ENCODE measurements around the gene INPP4B.
"Not testable (repeated sequence)": the region's sequence is repeated elsewhere in the genome, so short reads cannot be mapped to it uniquely, and the experiment has no call there.

Gene INPP4B

GRCh38 chr4:142066562-142066961 lies 779.5 kb downstream of the INPP4B start:
- H3K4me3 ChIP-seq (ENCODE audit: low read depth in 1 of 5, low read length in 5 of 5); H3K9me3 ChIP-seq (ENCODE audit: control insufficient read depth in 5 of 5, low read length in 5 of 5); H3K27me3 ChIP-seq (ENCODE audit: control insufficient read depth in 5 of 5, insufficient read depth in 4 of 5, low read length in 5 of 5); H3K27ac ChIP-seq (ENCODE audit: low read depth, low read length); H3K36me3 ChIP-seq (ENCODE audit: control insufficient read depth in 5 of 5, insufficient read depth in 5 of 5, low read length in 5 of 5); H3K9ac ChIP-seq (ENCODE audit: low read length in 5 of 5); H3K4me1 ChIP-seq (ENCODE audit: control insufficient read depth in 5 of 5, insufficient read depth in 5 of 5, low read length in 5 of 5): not testable (repeated sequence)

DNA sequence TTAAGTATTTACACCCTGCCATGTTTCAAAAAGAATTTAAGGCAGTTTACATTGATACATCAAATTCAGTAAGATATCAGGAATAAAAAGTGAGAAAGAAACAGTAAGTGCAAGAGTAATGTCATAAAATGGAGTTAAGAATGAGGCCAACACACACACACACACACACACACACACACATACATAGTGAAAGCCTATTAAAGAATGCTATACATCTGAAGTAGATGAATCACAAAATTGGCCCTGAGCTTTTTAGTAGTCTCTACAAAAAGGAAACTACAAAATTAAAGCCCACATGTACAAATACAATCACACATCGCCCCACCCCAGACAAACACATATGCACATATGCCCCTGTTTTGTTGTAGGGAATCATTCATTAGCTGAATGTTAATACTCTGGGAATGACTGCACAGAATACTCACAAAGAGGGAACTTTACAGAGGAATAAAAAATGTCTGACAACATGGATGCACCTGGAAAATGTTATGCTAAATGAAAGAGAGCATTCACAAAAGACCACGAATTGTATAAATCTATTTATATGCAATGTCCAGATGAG lies 780.9 kb downstream of the INPP4B start:
- peaks cover 0 to 9% (median 0%) of the 10 kb centered on the region in 5 donors for H3K4me1 ChIP-seq (ENCODE audit: control insufficient read depth in 5 of 5, insufficient read depth in 5 of 5, low read length in 5 of 5)
- no peaks in the 10 kb centered on the region for H3K27me3 ChIP-seq (ENCODE audit: control insufficient read depth in 5 of 5, insufficient read depth in 4 of 5, low read length in 5 of 5)
- H3K27ac ChIP-seq (ENCODE audit: low read depth, low read length) = no peak overlapping the region
- H3K36me3 ChIP-seq (ENCODE audit: control insufficient read depth in 5 of 5, insufficient read depth in 5 of 5, low read length in 5 of 5) = no peaks in the 10 kb centered on the region
- peaks cover 0 to 5% (median 5%) of the 10 kb centered on the region in 5 donors for H3K9me3 ChIP-seq (ENCODE audit: control insufficient read depth in 5 of 5, low read length in 5 of 5)
- no peak overlapping the region for H3K9ac ChIP-seq (ENCODE audit: low read length in 5 of 5)
- H3K4me3 ChIP-seq (ENCODE audit: low read depth in 1 of 5, low read length in 5 of 5) = no peak overlapping the region

GRCh38 chr4:142064181-142064580 lies 781.9 kb downstream of the INPP4B start:
- Histone ChIP-seq H3K27ac (ENCODE audit: low read depth, low read length) (no peak overlapping the region), H3K27me3 (ENCODE audit: control insufficient read depth in 5 of 5, insufficient read depth in 4 of 5, low read length in 5 of 5) (no peaks in the 10 kb centered on the region), H3K36me3 (ENCODE audit: control insufficient read depth in 5 of 5, insufficient read depth in 5 of 5, low read length in 5 of 5) (no peaks in the 10 kb centered on the region), H3K4me3 (ENCODE audit: low read depth in 1 of 5, low read length in 5 of 5) (no peak overlapping the region), H3K4me1 (ENCODE audit: control insufficient read depth in 5 of 5, insufficient read depth in 5 of 5, low read length in 5 of 5) (peaks cover 0 to 9% (median 0%) of the 10 kb centered on the region in 5 donors), H3K9ac (ENCODE audit: low read length in 5 of 5) (no peak overlapping the region), H3K9me3 (ENCODE audit: control insufficient read depth in 5 of 5, low read length in 5 of 5) (peaks cover 0 to 5% (median 5%) of the 10 kb centered on the region in 5 donors)

- H3K9ac ChIP-seq (ENCODE audit: low read length in 5 of 5) = no peak overlapping the region
- H3K4me3 ChIP-seq (ENCODE audit: low read depth in 1 of 5, low read length in 5 of 5) = no peak overlapping the region
- H3K36me3 ChIP-seq (ENCODE audit: control insufficient read depth in 5 of 5, insufficient read depth in 5 of 5, low read length in 5 of 5) = no peaks in the 10 kb centered on the region
- H3K27me3 ChIP-seq (ENCODE audit: control insufficient read depth in 5 of 5, insufficient read depth in 4 of 5, low read length in 5 of 5) = no peaks in the 10 kb centered on the region
- no peaks in the 10 kb centered on the region for H3K4me1 ChIP-seq (ENCODE audit: control insufficient read depth in 5 of 5, insufficient read depth in 5 of 5, low read length in 5 of 5)
- H3K27ac ChIP-seq (ENCODE audit: low read depth, low read length) = no peak overlapping the region
- no peaks in the 10 kb centered on the region for H3K9me3 ChIP-seq (ENCODE audit: control insufficient read depth in 5 of 5, low read length in 5 of 5)
Observed at GRCh38 chr4:142045996-142046395, 800.1 kb downstream of the INPP4B start.

DNA sequence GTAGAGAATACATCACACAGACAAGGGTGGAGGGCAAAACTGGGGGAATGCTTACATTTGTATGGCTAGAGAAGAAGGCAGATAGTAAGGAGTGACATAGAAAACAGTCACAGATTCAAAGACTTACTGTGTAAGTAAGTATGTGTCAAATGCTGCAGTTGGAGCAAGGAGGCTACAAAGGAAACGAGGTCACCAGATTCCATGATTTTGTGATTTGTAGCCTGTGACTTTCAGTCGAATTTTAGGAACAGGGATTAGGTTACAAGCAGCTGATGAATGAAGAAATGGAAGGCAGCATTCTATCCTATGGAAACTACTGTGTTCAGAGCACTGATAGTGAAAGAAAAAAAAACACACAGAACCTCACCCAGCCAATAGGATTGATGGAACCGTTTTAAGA lies 801.8 kb downstream of the INPP4B start:
- no peak overlapping the region for H3K4me3 ChIP-seq (ENCODE audit: low read depth in 1 of 5, low read length in 5 of 5)
- no peaks in the 10 kb centered on the region for H3K4me1 ChIP-seq (ENCODE audit: control insufficient read depth in 5 of 5, insufficient read depth in 5 of 5, low read length in 5 of 5)
- H3K9me3 ChIP-seq (ENCODE audit: control insufficient read depth in 5 of 5, low read length in 5 of 5) = no peaks in the 10 kb centered on the region
- H3K9ac ChIP-seq (ENCODE audit: low read length in 5 of 5) = no peak overlapping the region
- H3K36me3 ChIP-seq (ENCODE audit: control insufficient read depth in 5 of 5, insufficient read depth in 5 of 5, low read length in 5 of 5) = no peaks in the 10 kb centered on the region
- no peak overlapping the region for H3K27ac ChIP-seq (ENCODE audit: low read depth, low read length)
- no peaks in the 10 kb centered on the region for H3K27me3 ChIP-seq (ENCODE audit: control insufficient read depth in 5 of 5, insufficient read depth in 4 of 5, low read length in 5 of 5)

GRCh38 chr4:142043509-142043908 lies 802.6 kb downstream of the INPP4B start:
- no peaks in the 10 kb centered on the region for H3K27me3 ChIP-seq (ENCODE audit: control insufficient read depth in 5 of 5, insufficient read depth in 4 of 5, low read length in 5 of 5)
- H3K36me3 ChIP-seq (ENCODE audit: control insufficient read depth in 5 of 5, insufficient read depth in 5 of 5, low read length in 5 of 5) = no peaks in the 10 kb centered on the region
- no peaks in the 10 kb centered on the region for H3K4me1 ChIP-seq (ENCODE audit: control insufficient read depth in 5 of 5, insufficient read depth in 5 of 5, low read length in 5 of 5)
- no peak overlapping the region for H3K27ac ChIP-seq (ENCODE audit: low read depth, low read length)
- no peak overlapping the region for H3K9ac ChIP-seq (ENCODE audit: low read length in 5 of 5)
- H3K9me3 ChIP-seq (ENCODE audit: control insufficient read depth in 5 of 5, low read length in 5 of 5) = no peaks in the 10 kb centered on the region
- H3K4me3 ChIP-seq (ENCODE audit: low read depth in 1 of 5, low read length in 5 of 5) = no peak overlapping the region

GRCh38 chr4:142041788-142042187 lies 804.3 kb downstream of the INPP4B start:
- H3K9me3 ChIP-seq (ENCODE audit: control insufficient read depth in 5 of 5, low read length in 5 of 5) = no peaks in the 10 kb centered on the region
- no peaks in the 10 kb centered on the region for H3K36me3 ChIP-seq (ENCODE audit: control insufficient read depth in 5 of 5, insufficient read depth in 5 of 5, low read length in 5 of 5)
- no peak overlapping the region for H3K27ac ChIP-seq (ENCODE audit: low read depth, low read length)
- no peak overlapping the region for H3K4me3 ChIP-seq (ENCODE audit: low read depth in 1 of 5, low read length in 5 of 5)
- H3K27me3 ChIP-seq (ENCODE audit: control insufficient read depth in 5 of 5, insufficient read depth in 4 of 5, low read length in 5 of 5) = no peaks in the 10 kb centered on the region
- H3K9ac ChIP-seq (ENCODE audit: low read length in 5 of 5) = no peak overlapping the region
- no peaks in the 10 kb centered on the region for H3K4me1 ChIP-seq (ENCODE audit: control insufficient read depth in 5 of 5, insufficient read depth in 5 of 5, low read length in 5 of 5)

DNA sequence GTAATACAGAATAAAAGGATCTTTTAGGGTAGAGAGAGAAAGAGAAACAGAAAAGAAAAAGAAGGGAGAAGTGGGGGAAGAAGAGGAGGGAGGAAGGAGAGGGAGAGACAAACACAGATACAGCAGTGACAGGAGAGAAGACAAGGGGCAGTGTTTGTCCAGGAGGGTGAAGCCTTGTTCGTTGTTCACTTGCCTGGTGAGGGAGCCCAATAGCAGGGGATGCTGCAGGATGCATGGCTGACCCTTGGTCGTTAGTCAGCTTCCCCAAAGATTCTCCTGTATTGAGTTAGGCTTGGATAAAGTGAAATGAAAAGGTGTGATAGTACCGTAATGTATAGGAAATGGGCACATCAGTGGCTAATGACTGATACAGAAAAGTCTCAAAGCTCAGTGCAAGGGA lies 806.1 kb downstream of the INPP4B start:
- no peak overlapping the region for H3K9ac ChIP-seq (ENCODE audit: low read length in 5 of 5)
- no peaks in the 10 kb centered on the region for H3K4me1 ChIP-seq (ENCODE audit: control insufficient read depth in 5 of 5, insufficient read depth in 5 of 5, low read length in 5 of 5)
- H3K9me3 ChIP-seq (ENCODE audit: control insufficient read depth in 5 of 5, low read length in 5 of 5) = no peaks in the 10 kb centered on the region
- no peaks in the 10 kb centered on the region for H3K36me3 ChIP-seq (ENCODE audit: control insufficient read depth in 5 of 5, insufficient read depth in 5 of 5, low read length in 5 of 5)
- no peak overlapping the region for H3K27ac ChIP-seq (ENCODE audit: low read depth, low read length)
- no peaks in the 10 kb centered on the region for H3K27me3 ChIP-seq (ENCODE audit: control insufficient read depth in 5 of 5, insufficient read depth in 4 of 5, low read length in 5 of 5)
- H3K4me3 ChIP-seq (ENCODE audit: low read depth in 1 of 5, low read length in 5 of 5) = no peak overlapping the region

- H3K9ac ChIP-seq (ENCODE audit: low read length in 5 of 5) = no peak overlapping the region
- H3K4me3 ChIP-seq (ENCODE audit: low read depth in 1 of 5, low read length in 5 of 5) = no peak overlapping the region
- no peaks in the 10 kb centered on the region for H3K9me3 ChIP-seq (ENCODE audit: control insufficient read depth in 5 of 5, low read length in 5 of 5)
- no peak overlapping the region for H3K27ac ChIP-seq (ENCODE audit: low read depth, low read length)
- H3K4me1 ChIP-seq (ENCODE audit: control insufficient read depth in 5 of 5, insufficient read depth in 5 of 5, low read length in 5 of 5) = no peaks in the 10 kb centered on the region
- H3K27me3 ChIP-seq (ENCODE audit: control insufficient read depth in 5 of 5, insufficient read depth in 4 of 5, low read length in 5 of 5) = no peaks in the 10 kb centered on the region
- no peaks in the 10 kb centered on the region for H3K36me3 ChIP-seq (ENCODE audit: control insufficient read depth in 5 of 5, insufficient read depth in 5 of 5, low read length in 5 of 5)
Observed at GRCh38 chr4:142036795-142037583, 809.1 kb downstream of the INPP4B start.

DNA sequence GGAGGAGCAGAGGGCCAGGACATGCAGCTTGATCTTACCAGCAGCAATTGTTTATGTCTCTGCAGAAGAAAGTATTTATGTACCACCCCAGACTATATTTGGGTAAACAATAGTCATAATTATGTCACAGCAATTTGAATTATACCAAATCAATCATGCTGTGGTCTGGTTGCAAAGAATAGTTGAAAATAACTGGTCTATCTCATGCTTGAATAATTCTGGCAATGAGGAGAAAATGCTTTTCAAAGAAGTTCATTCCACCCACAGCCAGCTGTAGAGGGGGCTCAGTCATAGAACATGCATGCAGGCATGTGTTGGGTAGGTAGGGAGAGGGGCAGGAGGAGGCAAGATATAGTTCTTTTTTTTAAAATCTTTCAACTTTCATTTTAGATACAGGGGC lies 810.5 kb downstream of the INPP4B start:
- Histone ChIP-seq H3K27me3 (ENCODE audit: control insufficient read depth in 5 of 5, insufficient read depth in 4 of 5, low read length in 5 of 5) (no peaks in the 10 kb centered on the region), H3K4me3 (ENCODE audit: low read depth in 1 of 5, low read length in 5 of 5) (no peak overlapping the region), H3K9me3 (ENCODE audit: control insufficient read depth in 5 of 5, low read length in 5 of 5) (no peaks in the 10 kb centered on the region), H3K9ac (ENCODE audit: low read length in 5 of 5) (no peak overlapping the region), H3K36me3 (ENCODE audit: control insufficient read depth in 5 of 5, insufficient read depth in 5 of 5, low read length in 5 of 5) (no peaks in the 10 kb centered on the region), H3K4me1 (ENCODE audit: control insufficient read depth in 5 of 5, insufficient read depth in 5 of 5, low read length in 5 of 5) (no peaks in the 10 kb centered on the region), H3K27ac (ENCODE audit: low read depth, low read length) (no peak overlapping the region)

Measured in subcutaneous abdominal adipose tissue (tissue), 5 donors.